Liver (tissue), 9 donors: ENCODE measurements around the gene SCAMP1. TPM values are rescaled to one million over a fixed set of nuclear protein-coding genes. Genes with fewer than 3 reads are reported as not detected.

ENCODE experiments used
- DNase-seq: peaks from one replicate; pipeline ENCODE4 v3.0.0-alpha.2; 2017; ENCODE audit warnings: low spot score
- H3K27ac ChIP-seq, 2 donors: one replicate each; pipeline ENCODE4 v1.7.0; 2013; ENCODE audit warnings: inconsistent platforms in 2 of 2, low read length in 2 of 2, control low read depth in 1 of 2, low read depth in 1 of 2, mild to moderate bottlenecking in 1 of 2
- H3K27me3 ChIP-seq, 4 donors: one replicate each; pipeline versions ENCODE4 v1.6.1 to v1.7.0; 2013; ENCODE audit warnings: low read length in 3 of 4, inconsistent platforms in 1 of 4, mild to moderate bottlenecking in 1 of 4, moderate library complexity in 1 of 4; ENCODE audit not compliant: control insufficient read depth in 4 of 4, insufficient read depth in 4 of 4
- H3K36me3 ChIP-seq, 4 donors: one replicate each; pipeline versions ENCODE4 v1.6.1 to v1.7.0; 2013; ENCODE audit warnings: low read length in 3 of 4, mild to moderate bottlenecking in 3 of 4, low read depth in 1 of 4, moderate library complexity in 1 of 4; ENCODE audit not compliant: control insufficient read depth in 4 of 4, insufficient read depth in 3 of 4
- H3K4me1 ChIP-seq, 4 donors: one replicate each; pipeline versions ENCODE4 v1.6.1 to v1.7.0; 2013; ENCODE audit warnings: low read length in 3 of 4, mild to moderate bottlenecking in 3 of 4, moderate library complexity in 1 of 4; ENCODE audit not compliant: control insufficient read depth in 4 of 4, insufficient read depth in 4 of 4
- H3K4me3 ChIP-seq, 3 donors: one replicate each; pipeline versions ENCODE4 v1.6.1 to v1.7.0; 2013; ENCODE audit warnings: low read length in 3 of 3, control low read depth in 1 of 3, low read depth in 1 of 3, mild to moderate bottlenecking in 1 of 3
- H3K9ac ChIP-seq, 2 donors: one replicate each; pipeline ENCODE4 v1.7.0; 2013; ENCODE audit warnings: low read length in 2 of 2, mild to moderate bottlenecking in 2 of 2, moderate library complexity in 2 of 2, control low read depth in 1 of 2, low read depth in 1 of 2
- H3K9me3 ChIP-seq, 4 donors: one replicate each; pipeline versions ENCODE4 v1.6.1 to v1.7.0; 2013; ENCODE audit warnings: low read length in 3 of 4; ENCODE audit not compliant: control insufficient read depth in 4 of 4
- EGR1 ChIP-seq, 2 donors: IDR thresholded peaks; 2 replicates each; pipeline ENCODE4 v1.6.1; 2016 to 2018; ENCODE audit warnings: antibody characterized with exemption in 2 of 2, low read depth in 2 of 2
- FOXA1 ChIP-seq: IDR thresholded peaks from 2 replicates; pipeline ENCODE4 v1.6.1; 2016; ENCODE audit warnings: antibody characterized with exemption
- FOXA2 ChIP-seq: IDR thresholded peaks from 2 replicates; pipeline ENCODE4 v1.6.1; 2016; ENCODE audit warnings: antibody characterized with exemption
- GABPA ChIP-seq, 2 donors: IDR thresholded peaks in 1 of 2; conservative IDR thresholded peaks in 1 of 2; 2 replicates each; pipeline ENCODE4 v1.6.1; 2016; ENCODE audit warnings: antibody characterized with exemption in 2 of 2, mild to moderate bottlenecking in 1 of 2, moderate library complexity in 1 of 2
- HNF4A ChIP-seq, 2 donors: conservative IDR thresholded peaks; 2 replicates each; pipeline ENCODE4 v1.6.1; 2016; ENCODE audit warnings: antibody characterized with exemption in 2 of 2, mild to moderate bottlenecking in 2 of 2
- HNF4G ChIP-seq: IDR thresholded peaks from 2 replicates; pipeline ENCODE4 v1.6.1; 2016; ENCODE audit warnings: antibody characterized with exemption
- JUND ChIP-seq, 2 donors: IDR thresholded peaks; 2 replicates each; pipeline ENCODE4 v1.6.1; 2016; ENCODE audit warnings: antibody characterized with exemption in 2 of 2
- NR2F2 ChIP-seq: IDR thresholded peaks from 2 replicates; pipeline ENCODE4 v1.6.1; 2016; ENCODE audit warnings: antibody characterized with exemption
- RAD21 ChIP-seq, 2 donors: IDR thresholded peaks; 2 replicates each; pipeline ENCODE4 v1.6.1; 2016; ENCODE audit warnings: antibody characterized with exemption in 2 of 2, mild to moderate bottlenecking in 2 of 2
- RXRA ChIP-seq, 2 donors: IDR thresholded peaks; 2 replicates each; pipeline ENCODE4 v1.6.1; 2017 to 2018; ENCODE audit warnings: antibody characterized with exemption in 2 of 2, mild to moderate bottlenecking in 1 of 2
- SP1 ChIP-seq: IDR thresholded peaks from 2 replicates; pipeline ENCODE4 v1.6.1; 2018; ENCODE audit warnings: antibody characterized with exemption, mild to moderate bottlenecking
- TAF1 ChIP-seq: conservative IDR thresholded peaks from 2 replicates; pipeline ENCODE4 v1.6.1; 2016; ENCODE audit warnings: antibody characterized with exemption, mild to moderate bottlenecking
- YY1 ChIP-seq: IDR thresholded peaks from 2 replicates; pipeline ENCODE4 v1.6.1; 2016; ENCODE audit warnings: antibody characterized with exemption, mild to moderate bottlenecking
- WGBS: extraction: QIAGEN DNeasy Blood & Tissue Kit; methylation state at CpG from one replicate; pipeline ENCODE4 v1.1.7; 2013; 5-methylcytosine and 5-hydroxymethylcytosine counted together
- polyA plus RNA-seq, 2 donors: library from polyadenylated mRNA; stranded (reverse) in 1 of 2; unstranded in 1 of 2; fragments of 200-250 nt in 1 of 2; fragments of >200 nt in 1 of 2; fragmentation: Nextera tagmentation in 1 of 2; extraction: Ambion mirVana in 1 of 2; gene quantifications; one replicate each; pipeline versions ENCODE4 v1.2.1 to v1.2.3, GENCODE V29; 2013 to 2015
- total RNA-seq, 2 donors: library from RNA; depleted of rRNA; stranded (reverse); fragments of >200 nt; gene quantifications; one replicate each; pipeline ENCODE4 v1.2.3, GENCODE V29; 2014
- TF ChIP-seq, protein P1 (sequence below): IDR thresholded peaks from 2 replicates; pipeline ENCODE4 v1.6.1; 2016; ENCODE audit warnings: antibody characterized with exemption, mild to moderate bottlenecking
- TF ChIP-seq, protein P2 (sequence below): IDR thresholded peaks from 2 replicates; pipeline ENCODE4 v1.6.1; 2016; ENCODE audit warnings: antibody characterized with exemption
- TF ChIP-seq, protein P3 (sequence below): fragments of 150-350 bp; IDR thresholded peaks from 2 replicates; pipeline ENCODE4 v1.5.1; 2017; ENCODE audit warnings: improper control_type of control experiment, low read depth, low read length; ENCODE audit not compliant: missing input control
- TF ChIP-seq, protein P4 (sequence below): IDR thresholded peaks from 2 replicates; pipeline ENCODE4 v1.6.1; 2016; ENCODE audit warnings: antibody characterized with exemption
- TF ChIP-seq, protein P5 (sequence below): IDR thresholded peaks from 2 replicates; pipeline ENCODE4 v1.6.1; 2016; ENCODE audit warnings: antibody characterized with exemption
- donor health status: healthy.
- donor health status: healthy.
- donor health status: healthy.
- donor health status: healthy.
- donor health status: healthy.

Gene SCAMP1
- total and polyA plus RNA-seq, 4 donors, result 5.9 to 15.0 (median 9.0) TPM

DNA sequence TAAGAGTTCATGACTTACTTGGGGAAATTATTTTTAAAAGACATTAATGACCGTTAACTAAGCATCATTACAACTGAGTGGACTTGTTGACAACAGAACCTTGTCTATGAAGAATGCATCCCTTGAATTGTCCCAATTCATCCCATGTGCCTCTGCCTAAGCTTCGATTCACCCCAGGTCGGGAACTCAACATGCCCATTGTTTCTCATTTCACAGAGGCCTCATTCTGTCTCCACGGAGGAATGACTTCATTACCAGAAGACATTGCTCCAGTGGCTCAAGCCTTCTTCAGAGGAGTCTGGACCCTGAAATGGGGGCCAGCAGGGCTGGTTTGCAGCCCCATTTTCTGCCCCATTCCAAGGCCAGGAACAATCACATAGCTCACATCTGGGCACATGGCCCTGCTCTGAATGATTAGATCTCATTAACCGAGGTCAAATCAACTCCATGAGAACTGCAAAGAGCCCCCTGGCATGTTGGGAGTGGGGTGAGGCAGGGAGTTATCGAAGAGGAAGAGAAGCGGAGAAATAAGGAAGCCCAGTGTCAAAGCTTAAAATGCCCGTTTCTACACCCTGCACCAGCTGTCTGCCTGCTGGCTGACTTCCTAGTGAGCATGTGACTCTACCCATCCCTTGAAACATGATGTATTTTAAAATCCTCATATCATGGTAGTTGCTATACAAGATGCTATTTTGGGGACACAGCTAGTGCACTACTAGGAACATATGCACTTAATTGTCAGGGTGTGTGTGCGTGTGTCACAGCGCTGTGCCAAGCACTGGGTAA is 150.9 kb downstream of the SCAMP1 start:
- WGBS, result 90% methylated on average over 10 of the region's 10 CpGs
- Histone ChIP-seq H3K9me3 (no peaks in the 10 kb centered on the region), H3K27me3 (no peaks in the 10 kb centered on the region), H3K9ac (no peak overlapping the region), H3K36me3 (no peaks in the 10 kb centered on the region), H3K27ac (no peak overlapping the region), H3K4me1 (peaks cover 0 to 18% (median 10%) of the 10 kb centered on the region in 4 donors), H3K4me3 (no peak overlapping the region)
- no peak for TF ChIP-seq NR2F2
- TF ChIP-seq, protein P1, sequence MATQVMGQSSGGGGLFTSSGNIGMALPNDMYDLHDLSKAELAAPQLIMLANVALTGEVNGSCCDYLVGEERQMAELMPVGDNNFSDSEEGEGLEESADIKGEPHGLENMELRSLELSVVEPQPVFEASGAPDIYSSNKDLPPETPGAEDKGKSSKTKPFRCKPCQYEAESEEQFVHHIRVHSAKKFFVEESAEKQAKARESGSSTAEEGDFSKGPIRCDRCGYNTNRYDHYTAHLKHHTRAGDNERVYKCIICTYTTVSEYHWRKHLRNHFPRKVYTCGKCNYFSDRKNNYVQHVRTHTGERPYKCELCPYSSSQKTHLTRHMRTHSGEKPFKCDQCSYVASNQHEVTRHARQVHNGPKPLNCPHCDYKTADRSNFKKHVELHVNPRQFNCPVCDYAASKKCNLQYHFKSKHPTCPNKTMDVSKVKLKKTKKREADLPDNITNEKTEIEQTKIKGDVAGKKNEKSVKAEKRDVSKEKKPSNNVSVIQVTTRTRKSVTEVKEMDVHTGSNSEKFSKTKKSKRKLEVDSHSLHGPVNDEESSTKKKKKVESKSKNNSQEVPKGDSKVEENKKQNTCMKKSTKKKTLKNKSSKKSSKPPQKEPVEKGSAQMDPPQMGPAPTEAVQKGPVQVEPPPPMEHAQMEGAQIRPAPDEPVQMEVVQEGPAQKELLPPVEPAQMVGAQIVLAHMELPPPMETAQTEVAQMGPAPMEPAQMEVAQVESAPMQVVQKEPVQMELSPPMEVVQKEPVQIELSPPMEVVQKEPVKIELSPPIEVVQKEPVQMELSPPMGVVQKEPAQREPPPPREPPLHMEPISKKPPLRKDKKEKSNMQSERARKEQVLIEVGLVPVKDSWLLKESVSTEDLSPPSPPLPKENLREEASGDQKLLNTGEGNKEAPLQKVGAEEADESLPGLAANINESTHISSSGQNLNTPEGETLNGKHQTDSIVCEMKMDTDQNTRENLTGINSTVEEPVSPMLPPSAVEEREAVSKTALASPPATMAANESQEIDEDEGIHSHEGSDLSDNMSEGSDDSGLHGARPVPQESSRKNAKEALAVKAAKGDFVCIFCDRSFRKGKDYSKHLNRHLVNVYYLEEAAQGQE, result no peak
- TF ChIP-seq FOXA1, result no peak
- TF ChIP-seq YY1, result no peak
- TF ChIP-seq FOXA2, result no peak
- no peak for TF ChIP-seq EGR1 (IDR thresholded peaks at IDR 0.05; ENCODE audit: low read depth in 2 of 2)
- TF ChIP-seq SP1, result no peak
- TF ChIP-seq JUND (IDR thresholded peaks at IDR 0.05), result no peak
- TF ChIP-seq, protein P2, sequence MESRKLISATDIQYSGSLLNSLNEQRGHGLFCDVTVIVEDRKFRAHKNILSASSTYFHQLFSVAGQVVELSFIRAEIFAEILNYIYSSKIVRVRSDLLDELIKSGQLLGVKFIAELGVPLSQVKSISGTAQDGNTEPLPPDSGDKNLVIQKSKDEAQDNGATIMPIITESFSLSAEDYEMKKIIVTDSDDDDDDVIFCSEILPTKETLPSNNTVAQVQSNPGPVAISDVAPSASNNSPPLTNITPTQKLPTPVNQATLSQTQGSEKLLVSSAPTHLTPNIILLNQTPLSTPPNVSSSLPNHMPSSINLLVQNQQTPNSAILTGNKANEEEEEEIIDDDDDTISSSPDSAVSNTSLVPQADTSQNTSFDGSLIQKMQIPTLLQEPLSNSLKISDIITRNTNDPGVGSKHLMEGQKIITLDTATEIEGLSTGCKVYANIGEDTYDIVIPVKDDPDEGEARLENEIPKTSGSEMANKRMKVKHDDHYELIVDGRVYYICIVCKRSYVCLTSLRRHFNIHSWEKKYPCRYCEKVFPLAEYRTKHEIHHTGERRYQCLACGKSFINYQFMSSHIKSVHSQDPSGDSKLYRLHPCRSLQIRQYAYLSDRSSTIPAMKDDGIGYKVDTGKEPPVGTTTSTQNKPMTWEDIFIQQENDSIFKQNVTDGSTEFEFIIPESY, result no peak
- TF ChIP-seq, protein P3, sequence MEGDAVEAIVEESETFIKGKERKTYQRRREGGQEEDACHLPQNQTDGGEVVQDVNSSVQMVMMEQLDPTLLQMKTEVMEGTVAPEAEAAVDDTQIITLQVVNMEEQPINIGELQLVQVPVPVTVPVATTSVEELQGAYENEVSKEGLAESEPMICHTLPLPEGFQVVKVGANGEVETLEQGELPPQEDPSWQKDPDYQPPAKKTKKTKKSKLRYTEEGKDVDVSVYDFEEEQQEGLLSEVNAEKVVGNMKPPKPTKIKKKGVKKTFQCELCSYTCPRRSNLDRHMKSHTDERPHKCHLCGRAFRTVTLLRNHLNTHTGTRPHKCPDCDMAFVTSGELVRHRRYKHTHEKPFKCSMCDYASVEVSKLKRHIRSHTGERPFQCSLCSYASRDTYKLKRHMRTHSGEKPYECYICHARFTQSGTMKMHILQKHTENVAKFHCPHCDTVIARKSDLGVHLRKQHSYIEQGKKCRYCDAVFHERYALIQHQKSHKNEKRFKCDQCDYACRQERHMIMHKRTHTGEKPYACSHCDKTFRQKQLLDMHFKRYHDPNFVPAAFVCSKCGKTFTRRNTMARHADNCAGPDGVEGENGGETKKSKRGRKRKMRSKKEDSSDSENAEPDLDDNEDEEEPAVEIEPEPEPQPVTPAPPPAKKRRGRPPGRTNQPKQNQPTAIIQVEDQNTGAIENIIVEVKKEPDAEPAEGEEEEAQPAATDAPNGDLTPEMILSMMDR, result no peak
- no peak for TF ChIP-seq RAD21 (IDR thresholded peaks at IDR 0.05)
- TF ChIP-seq, protein P4, sequence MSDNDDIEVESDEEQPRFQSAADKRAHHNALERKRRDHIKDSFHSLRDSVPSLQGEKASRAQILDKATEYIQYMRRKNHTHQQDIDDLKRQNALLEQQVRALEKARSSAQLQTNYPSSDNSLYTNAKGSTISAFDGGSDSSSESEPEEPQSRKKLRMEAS, result no peak
- no peak for TF ChIP-seq HNF4A (conservative IDR thresholded peaks at IDR 0.05)
- no peak for TF ChIP-seq GABPA (IDR thresholded peaks at IDR 0.05 in 1 of 2, conservative IDR thresholded peaks at IDR 0.05 in 1 of 2)
- no peak for TF ChIP-seq TAF1
- no peak for TF ChIP-seq HNF4G
- TF ChIP-seq, protein P5, sequence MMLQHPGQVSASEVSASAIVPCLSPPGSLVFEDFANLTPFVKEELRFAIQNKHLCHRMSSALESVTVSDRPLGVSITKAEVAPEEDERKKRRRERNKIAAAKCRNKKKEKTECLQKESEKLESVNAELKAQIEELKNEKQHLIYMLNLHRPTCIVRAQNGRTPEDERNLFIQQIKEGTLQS, result no peak
- no peak for TF ChIP-seq RXRA (IDR thresholded peaks at IDR 0.05)
- no peak for DNase-seq
